GM18873 (cell line): ENCODE measurements around the gene C1orf210.

Experiments used
- ATAC-seq: cut with Tn5 transposase; IDR thresholded peaks from one replicate; pipeline ENCODE4 v1.9.1; 2021; ENCODE audit warnings: mild to moderate bottlenecking, moderate library complexity, moderate number of reproducible peaks; ENCODE audit not compliant: unreplicated experiment, low FRiP score

Gene C1orf210

DNA sequence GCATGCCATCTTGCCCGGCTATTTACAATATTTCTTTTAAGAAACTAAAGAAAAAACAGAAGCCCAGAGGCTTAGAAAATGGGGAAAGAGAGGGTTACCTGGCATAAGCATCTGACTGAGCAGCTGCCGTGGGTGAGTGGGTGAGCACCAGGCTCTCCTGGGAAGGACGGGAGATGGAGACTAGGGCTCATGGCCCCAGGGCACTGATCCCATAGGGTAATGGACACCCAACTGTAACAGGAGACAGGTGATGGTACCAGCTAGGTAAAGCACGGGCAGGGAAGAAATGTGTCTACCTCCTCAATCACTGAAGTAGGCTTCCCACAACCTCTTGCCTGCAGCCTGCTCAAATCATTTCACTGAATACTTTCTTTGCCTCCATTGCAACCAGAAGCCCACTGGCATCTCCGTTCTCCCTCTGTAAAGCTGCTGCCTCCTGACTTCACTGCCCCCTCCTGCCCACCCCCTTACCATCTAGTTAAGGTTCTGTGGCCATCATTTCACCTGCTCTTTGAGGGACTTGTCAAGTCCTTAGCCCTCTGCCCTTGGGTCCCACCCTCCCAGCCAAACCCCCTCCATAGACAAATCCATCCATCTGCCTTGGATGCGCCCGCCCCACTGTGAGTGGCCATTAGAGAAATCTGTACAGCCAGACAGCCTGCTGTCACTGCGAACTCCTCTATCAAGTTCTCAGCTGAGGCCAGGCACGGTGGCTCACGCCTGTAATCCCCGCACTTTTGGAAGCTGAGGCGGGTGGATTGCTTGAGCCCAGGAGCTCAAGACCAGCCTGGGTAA, 9.4 kb downstream of the C1orf210 start:
- ATAC-seq = no peak

- no peak for ATAC-seq
These were observed 10.6 kb downstream of the C1orf210 start for GRCh38 chr1:43274804-43275180.

DNA sequence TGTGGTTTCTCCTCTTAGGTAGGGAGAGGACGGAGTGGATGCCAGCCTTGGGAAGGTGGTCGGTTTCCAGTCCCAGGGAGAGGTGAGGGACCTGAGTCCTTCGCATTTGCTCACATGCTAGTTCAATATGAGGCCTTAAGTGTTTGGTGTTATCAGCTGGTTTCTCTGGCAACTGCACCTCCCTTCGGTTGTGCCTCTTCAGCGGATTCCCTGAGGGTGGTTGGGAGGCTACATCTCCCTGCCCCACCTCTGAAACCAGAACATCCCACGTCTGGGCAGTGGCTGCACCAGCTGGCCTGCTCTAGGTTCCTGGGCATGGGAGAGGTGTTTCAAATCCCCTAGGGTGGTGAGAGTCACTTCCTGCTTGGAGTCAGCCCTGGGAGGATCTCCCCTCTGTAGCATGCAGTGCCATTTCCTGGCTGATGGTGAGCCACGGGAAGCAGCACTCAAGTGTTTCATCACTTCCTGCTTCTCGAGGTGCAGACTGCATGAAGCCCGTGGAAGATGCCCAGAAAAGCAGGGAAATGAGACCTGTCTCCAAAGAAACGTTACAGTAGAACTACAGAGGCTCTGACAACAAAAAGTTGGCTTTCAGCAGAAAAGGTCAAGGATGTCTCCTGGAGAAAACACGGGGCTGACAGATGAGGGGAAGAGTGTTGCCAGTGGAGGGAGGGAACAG, 11.1 kb downstream of the C1orf210 start:
- no peak for ATAC-seq

- no peak for ATAC-seq
These were observed 11.7 kb downstream of the C1orf210 start for GRCh38 chr1:43273708-43274107.

DNA sequence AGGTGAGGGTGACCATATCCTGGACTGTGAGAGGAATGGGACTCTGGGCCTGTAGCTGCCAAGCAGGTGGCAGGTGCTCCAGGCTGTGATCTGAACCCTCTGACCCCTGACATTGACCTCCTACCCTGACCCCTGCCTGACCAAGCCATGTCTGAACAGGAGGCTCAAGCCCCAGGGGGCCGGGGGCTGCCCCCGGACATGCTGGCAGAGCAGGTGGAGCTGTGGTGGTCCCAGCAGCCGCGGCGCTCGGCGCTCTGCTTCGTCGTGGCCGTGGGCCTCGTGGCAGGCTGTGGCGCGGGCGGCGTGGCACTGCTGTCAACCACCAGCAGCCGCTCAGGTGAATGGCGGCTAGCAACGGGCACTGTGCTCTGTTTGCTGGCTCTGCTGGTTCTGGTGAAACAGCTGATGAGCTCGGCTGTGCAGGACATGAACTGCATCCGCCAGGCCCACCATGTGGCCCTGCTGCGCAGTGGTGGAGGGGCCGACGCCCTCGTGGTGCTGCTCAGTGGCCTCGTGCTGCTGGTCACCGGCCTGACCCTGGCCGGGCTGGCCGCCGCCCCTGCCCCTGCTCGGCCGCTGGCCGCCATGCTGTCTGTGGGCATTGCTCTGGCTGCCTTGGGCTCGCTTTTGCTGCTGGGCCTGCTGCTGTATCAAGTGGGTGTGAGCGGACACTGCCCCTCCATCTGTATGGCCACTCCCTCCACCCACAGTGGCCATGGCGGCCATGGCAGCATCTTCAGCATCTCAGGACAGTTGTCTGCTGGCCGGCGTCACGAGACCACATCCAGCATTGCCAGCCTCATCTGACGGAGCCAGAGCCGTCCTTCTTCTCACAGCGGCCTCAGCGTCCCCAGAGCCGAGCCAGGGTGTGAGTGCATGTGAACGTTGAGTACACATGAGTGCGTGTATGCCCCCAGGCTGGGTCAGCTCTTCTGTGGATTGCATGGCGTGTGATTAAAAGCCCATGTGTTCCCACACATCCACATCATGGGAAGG, 12.5 kb downstream of the C1orf210 start:
- ATAC-seq = no peak

GRCh38 chr1:43272161-43272560, 13.2 kb downstream of the C1orf210 start:
- no peak for ATAC-seq

DNA sequence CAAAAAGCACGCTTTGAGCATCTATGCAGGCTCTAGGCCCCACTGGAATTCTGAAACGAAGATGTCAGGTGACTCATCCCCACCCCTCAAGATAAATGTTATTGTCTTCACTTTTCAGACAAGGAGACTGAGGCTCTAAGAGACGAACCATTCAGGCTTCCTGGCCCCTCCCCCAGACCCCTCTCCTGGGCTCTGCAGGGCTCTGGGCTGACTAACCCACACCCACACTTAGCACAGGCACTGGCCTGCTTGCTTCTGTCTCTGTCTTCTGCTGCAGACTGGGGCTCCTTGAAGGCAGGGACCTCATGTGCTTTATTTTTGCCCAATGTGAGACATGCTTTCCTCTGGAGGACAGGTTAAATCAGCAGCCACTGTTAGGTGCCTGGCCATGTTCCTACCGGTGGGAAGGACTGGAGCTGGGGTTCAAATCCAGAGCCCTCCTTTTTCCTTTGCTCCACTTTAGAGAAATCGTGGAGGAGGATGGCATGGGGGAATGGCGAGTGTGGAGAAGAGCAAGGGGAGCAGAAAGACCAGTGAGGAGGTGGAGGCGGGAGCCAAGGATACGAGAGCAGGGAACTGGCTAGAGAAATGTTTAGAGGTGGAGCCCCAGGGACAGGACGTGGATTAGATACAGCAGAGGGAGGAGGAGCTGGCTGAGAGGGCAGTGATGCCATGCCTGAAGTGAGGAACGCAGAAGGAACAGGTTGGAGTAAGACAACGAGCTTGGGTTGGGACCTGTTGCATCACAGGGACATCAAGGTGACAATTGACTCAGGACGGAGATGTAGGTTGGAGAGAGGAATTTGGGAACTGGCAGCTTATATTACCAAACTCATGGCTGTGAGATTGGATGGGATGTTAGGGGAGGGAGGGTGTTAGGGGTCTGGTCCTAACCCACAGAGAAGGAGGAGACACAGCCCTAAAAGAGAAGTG, 13.9 kb downstream of the C1orf210 start:
- no peak for ATAC-seq

- ATAC-seq = no peak
These were observed 14.8 kb downstream of the C1orf210 start for GRCh38 chr1:43270421-43271095.

DNA sequence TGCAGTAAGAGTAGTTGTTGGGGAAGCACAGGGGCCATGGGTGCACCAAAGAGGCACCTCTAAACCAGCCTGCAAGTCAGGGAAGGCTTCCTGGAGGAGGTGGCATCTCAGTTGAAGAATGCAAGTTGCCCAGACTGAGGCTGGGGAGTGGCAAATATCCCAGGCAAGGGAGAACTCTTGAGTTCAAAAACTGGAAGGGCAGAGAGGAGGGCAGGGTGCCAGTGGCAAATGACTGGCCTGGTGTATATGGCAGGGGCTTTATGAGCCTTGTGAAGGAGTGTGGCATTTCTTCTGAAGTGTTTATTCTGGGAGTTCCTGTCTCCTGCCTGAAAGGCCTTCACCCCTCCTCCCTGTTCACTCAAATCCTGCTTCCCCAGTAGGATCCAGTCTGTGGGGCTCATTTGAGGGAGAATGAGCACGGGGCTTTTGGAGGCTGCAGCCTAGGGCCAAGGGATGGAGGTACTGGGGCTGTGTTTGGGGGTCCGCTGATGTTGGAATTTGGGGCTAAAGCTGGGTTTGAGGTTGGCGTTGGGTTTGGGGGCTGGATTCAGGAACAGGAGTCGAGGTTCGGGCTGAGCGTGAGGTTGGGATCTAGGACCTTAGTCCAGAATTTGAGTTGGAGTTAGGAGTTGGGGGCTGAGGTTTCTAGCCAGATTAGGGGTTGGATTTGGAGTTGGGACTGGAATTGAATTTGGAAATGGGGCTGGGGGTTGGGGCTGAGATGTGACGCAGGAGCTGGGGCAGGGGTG, 15.6 kb downstream of the C1orf210 start, which contains the start of gene TMEM125:
TMEM125 (plus strand) TSS at position 357 of the 749 bp plus-strand sequence. CDS start 2,740 bp downstream, outside the sequence.
- ATAC-seq = no peak

DNA sequence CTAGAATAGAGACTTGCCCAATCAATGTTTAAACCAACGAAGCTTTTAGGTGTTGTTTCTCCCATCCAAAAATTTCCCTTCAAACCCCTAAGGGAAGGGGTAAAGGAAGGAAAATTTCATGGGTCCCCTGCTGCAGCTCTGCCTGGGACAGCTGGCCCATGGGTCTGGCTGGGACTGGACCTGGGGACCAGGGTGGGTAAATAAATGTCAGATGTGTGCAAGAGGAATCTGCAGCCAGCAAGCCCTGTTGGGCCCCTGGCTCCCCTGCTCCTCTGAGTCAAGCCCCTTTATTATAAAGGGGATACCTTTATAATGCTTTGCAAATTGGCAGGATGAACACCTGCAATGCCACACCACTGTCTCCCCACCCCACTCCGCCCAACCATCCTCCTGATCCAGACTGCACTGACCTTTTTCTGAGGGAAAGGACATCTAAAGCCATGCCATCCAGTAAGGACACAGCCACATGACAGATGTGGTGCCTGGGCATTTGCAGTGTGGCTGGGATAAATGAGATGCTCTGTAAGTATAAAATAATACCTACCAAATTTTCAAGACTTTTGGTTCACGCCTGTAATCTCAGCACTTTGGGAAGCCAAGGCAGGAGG, 17.5 kb downstream of the C1orf210 start:
- ATAC-seq = no peak

DNA sequence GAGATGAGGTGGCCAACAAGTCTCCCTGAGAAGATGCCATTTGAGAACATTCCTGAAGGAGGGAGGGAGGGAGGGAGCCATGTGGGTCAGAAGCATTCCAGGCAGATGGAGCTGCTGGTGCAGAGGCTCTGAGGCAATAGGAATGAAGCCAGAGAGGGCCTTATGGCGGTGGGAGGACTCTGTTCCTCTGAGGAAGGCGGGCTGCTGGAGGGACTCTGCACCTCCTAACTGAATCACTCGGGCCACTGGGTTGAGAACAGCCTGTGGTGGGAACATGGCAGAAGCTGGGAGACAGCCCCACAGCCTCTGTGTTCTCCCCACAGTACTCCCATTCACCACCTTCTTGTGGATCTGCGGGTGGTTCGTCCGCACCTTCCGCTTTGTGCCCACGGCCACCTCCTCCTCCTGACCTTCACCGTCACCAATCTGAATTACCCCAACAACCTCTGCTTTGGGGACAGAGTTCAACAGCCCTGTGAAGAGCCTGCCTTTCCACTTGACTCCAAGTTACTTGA, 18.0 kb downstream of the C1orf210 start:
- no peak for ATAC-seq

DNA sequence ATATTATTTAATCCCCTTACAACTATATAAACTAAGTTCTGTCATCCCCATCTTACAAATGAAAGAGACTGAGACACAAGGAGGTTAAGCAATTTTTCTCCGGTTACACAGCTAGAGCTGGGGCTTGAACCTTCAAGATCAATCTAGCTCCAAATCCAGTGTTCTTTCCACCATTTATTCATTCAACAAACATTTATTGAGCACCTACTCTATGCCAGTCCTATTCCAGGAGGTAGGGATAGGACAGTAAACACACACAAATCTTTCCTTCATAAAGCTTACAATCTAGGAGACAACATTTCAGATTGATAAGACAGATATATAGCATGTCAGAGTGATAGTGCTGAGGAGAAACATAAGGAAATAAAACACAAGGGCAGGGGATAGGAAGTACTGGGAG, 18.5 kb downstream of the C1orf210 start:
- ATAC-seq = no peak

- ATAC-seq = no peak
These were observed 19.9 kb downstream of the C1orf210 start for GRCh38 chr1:43265431-43265830.

GRCh38 chr1:43258370-43258769, 27.0 kb downstream of the C1orf210 start:
- ATAC-seq = no peak

DNA sequence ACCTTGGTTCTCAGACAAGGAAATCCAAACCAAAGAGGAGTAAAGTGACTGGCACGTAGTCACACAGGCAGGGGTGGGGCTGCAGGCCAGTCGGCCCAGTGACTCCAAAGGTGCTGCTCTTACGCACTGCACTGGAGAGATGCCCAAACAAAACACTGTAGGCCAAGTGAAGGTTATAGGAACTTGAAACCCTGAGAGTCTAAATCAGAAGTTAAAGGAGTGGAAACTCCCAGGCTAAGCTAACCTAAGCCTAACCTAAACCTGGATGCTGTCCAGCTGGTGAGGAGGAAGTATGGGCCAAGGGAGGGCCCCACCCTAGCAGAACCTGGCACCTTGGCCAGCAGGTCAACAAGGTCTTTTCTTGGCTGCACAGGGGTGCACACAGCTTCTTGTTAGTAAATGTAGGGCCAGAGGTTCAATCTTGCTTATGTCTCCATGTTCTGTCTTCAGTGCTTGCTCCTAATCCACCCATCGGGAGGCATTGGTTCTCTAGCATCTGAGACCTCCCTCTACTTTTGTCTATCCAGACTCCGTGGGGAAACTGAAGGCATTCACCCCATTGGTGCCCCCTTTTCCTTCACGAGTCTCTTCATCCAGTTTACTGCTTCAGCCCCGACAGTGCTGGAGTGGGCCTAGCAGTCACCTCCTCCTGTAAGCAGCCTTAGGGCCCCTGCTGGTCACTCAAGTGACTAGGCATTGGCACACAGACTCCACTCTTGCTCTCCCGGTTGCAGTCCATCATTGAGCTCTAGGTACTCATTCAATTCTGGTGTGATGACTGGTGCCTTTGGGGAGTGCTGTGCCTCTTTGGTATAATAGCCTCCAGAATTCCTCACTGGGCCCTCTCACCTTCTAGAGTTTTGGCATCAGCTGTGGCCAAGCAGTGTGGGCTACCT, 28.5 kb downstream of the C1orf210 start:
- no peak for ATAC-seq

DNA sequence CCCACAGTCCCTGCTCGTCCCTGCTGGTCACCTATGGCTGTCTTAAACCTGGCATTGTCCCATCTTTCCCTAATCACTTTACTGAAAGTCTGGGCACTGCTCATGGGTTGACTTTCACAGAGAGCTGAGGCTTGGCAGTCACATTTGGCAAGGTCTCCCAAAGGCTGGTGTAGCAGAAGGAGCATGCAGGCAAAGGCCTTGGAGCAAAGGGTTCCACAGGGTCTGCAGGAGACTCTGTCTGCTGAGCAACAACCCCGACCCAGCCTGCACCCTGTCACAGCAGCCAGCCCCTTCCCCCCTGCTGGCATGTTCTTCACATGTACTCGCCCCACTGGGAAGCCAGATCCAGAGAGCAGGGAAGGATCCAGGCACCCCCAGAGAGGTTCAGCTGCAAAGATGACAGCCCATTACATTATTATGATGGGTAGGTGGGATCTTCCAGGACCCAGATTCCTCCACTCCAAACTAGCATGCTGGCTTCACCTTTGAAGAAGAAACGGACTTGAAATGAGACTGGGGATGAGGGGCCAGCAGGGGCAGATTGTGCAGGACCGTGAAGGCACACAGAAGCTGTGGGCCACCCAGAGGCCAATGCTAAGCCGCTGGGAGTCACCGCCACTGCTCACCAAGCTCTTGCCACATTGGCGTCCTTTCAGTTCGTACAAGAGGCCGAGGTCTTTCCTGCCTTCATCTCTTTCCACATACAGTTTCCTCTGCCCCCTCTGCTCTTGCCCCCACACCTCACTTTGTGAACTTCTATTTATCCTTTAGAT, 29.8 kb downstream of the C1orf210 start:
- no peak for ATAC-seq
